ENCODE measurements around the gene LRP6. TPM values are rescaled to one million over a fixed set of nuclear protein-coding genes. Genes with fewer than 3 reads are reported as not detected.

Gene LRP6
- total and polyA plus RNA-seq, 10 donors = 0.63 to 14.9 (median 9.6) TPM

DNA sequence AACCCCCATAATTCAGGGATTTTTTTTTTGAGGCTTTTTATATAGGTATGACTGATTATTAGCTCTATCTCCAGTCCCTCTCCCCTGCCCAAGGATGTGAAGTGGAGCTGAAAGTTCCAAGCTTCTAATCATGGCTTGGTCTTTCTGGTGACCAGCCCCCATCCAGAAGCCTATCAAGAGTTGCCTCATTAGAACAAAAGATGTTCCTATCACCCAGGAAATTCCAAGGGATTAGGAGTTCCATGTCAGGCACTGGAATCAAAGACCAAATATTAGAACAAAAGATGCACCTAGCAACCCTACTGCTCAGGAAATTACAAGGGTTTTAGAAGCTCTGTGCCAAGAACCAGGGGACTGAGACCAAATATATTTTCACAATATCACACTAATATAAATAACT, 29.9 kb downstream of the LRP6 start:
- Histone ChIP-seq H3K4me3 (no peak overlapping the region), H3K27me3 (replicated peaks in 1 of 7) (no peaks in the 10 kb centered on the region), H3K9me3 (peaks cover 0 to 7% (median 0%) of the 10 kb centered on the region in 8 donors), H3K36me3 (no peaks in the 10 kb centered on the region), H3K4me1 (no peaks in the 10 kb centered on the region), H3K27ac (no peak overlapping the region)
- TF ChIP-seq, protein P1, sequence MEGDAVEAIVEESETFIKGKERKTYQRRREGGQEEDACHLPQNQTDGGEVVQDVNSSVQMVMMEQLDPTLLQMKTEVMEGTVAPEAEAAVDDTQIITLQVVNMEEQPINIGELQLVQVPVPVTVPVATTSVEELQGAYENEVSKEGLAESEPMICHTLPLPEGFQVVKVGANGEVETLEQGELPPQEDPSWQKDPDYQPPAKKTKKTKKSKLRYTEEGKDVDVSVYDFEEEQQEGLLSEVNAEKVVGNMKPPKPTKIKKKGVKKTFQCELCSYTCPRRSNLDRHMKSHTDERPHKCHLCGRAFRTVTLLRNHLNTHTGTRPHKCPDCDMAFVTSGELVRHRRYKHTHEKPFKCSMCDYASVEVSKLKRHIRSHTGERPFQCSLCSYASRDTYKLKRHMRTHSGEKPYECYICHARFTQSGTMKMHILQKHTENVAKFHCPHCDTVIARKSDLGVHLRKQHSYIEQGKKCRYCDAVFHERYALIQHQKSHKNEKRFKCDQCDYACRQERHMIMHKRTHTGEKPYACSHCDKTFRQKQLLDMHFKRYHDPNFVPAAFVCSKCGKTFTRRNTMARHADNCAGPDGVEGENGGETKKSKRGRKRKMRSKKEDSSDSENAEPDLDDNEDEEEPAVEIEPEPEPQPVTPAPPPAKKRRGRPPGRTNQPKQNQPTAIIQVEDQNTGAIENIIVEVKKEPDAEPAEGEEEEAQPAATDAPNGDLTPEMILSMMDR (IDR thresholded peaks at IDR 0.05 in 8 of 11, conservative IDR thresholded peaks at IDR 0.05 in 3 of 11) = no peak
- TF ChIP-seq POLR2A (IDR thresholded peaks at IDR 0.05) = no peak
- TF ChIP-seq POLR2AphosphoS5 (IDR thresholded peaks at IDR 0.05) = no peak
- intact Hi-C loops (cut with DNase I; ENCODE audit: low total_unique reads) = no loop called here
- no peak for DNase-seq

DNA sequence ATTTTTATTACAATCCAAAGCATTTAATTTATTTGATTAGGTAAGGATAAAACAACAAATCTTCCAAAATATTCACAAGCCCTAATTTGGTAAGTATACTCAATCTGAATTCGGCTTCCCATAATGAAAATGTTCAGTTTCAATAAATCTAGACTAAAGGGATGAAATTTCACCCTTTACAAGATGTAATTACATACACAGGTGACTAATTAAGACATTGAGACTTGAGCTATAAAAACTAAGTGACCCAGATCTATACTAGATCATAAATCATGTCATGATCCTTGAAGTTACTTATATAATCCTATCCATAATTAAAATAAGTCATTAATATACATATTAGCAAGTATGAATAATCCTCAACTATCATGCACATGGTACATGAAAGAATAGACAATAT, 36.6 kb downstream of the LRP6 start:
- H3K27me3 ChIP-seq (replicated peaks in 1 of 7) = no peaks in the 10 kb centered on the region
- H3K9me3 ChIP-seq = peaks cover 0 to 18% (median 10%) of the 10 kb centered on the region in 8 donors
- H3K4me1 ChIP-seq = no peaks in the 10 kb centered on the region
- no peaks in the 10 kb centered on the region for H3K36me3 ChIP-seq
- WGBS, 5 donors = 71 to 97% (median 83%) methylated on average over 1 of the region's 1 CpG
- TF ChIP-seq POLR2AphosphoS5 (IDR thresholded peaks at IDR 0.05) (no peak), POLR2A (IDR thresholded peaks at IDR 0.05) (no peak)
- TF ChIP-seq, protein P1 (IDR thresholded peaks at IDR 0.05 in 8 of 11, conservative IDR thresholded peaks at IDR 0.05 in 3 of 11) = no peak
- no peak overlapping the region for H3K4me3 ChIP-seq
- DNase-seq = no peak
- intact Hi-C loops (cut with DNase I; ENCODE audit: low total_unique reads) = no loop called here
- H3K27ac ChIP-seq = no peak overlapping the region

DNA sequence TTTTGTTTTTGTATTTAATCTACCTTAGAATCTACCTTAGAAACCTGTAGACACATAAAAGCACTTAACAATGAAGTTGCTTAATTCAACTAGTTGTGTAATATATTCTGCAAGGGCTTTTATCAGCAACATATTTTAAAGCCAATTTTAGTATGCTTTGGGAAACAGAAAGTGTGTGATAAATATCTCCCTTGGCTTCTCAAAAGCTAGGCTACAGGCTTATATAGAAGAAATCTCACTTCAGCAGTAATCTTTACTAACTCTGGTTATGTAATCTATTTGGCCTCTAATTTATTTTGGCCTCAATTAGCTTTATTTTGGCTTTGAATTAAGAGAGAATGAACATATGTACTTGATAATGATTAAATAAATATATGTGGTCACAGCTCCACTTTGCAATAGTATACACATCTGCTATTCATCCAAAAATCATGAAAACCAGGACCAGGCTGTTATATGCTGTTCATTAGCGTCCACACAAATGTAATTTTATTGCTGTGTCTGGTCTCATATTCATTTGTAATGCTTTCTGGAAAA, 37.2 kb downstream of the LRP6 start:
- Histone ChIP-seq H3K27me3 (replicated peaks in 1 of 7) (no peaks in the 10 kb centered on the region), H3K9me3 (peaks cover 0 to 19% (median 10%) of the 10 kb centered on the region in 8 donors), H3K27ac (no peak overlapping the region), H3K4me1 (no peaks in the 10 kb centered on the region), H3K4me3 (no peak overlapping the region), H3K36me3 (no peaks in the 10 kb centered on the region)
- intact Hi-C loops (cut with DNase I; ENCODE audit: low total_unique reads) = no loop called here
- 80 to 98% (median 84%) methylated on average over 1 of the region's 1 CpG for WGBS, 5 donors
- no peak for DNase-seq
- TF ChIP-seq POLR2AphosphoS5 (IDR thresholded peaks at IDR 0.05) = no peak
- no peak for TF ChIP-seq POLR2A (IDR thresholded peaks at IDR 0.05)
- TF ChIP-seq, protein P1 (IDR thresholded peaks at IDR 0.05 in 8 of 11, conservative IDR thresholded peaks at IDR 0.05 in 3 of 11) = no peak

DNA sequence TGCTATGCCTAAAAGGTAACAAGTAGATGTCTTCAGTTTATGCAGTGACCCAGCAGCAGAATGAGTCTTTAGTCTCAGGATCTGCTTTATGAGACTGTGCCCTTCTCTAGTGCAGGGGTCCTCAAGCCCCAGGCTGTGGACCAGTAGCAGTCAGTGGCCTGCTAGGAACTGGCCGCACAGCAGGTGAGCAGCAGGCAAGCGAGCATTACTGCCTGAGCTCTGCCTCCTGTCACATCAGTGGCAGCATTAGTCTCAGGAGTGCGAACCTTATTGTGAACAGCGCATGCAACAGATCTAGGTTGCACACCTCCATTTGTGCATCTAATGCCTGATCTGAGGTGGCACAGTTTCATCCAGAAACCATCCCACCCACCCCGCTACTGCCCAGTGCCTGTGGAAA, 38.4 kb downstream of the LRP6 start:
- Histone ChIP-seq H3K9me3 (peaks cover 0 to 19% (median 10%) of the 10 kb centered on the region in 8 donors), H3K27ac (no peak overlapping the region), H3K4me1 (no peaks in the 10 kb centered on the region), H3K36me3 (no peaks in the 10 kb centered on the region), H3K4me3 (no peak overlapping the region), H3K27me3 (replicated peaks in 1 of 7) (no peaks in the 10 kb centered on the region)
- DNase-seq = no peak
- 88 to 95% (median 94%) methylated on average over 5 of the region's 5 CpGs for WGBS, 5 donors
- intact Hi-C loops (cut with DNase I; ENCODE audit: low total_unique reads) = no loop called here
- TF ChIP-seq, protein P1 (IDR thresholded peaks at IDR 0.05 in 8 of 11, conservative IDR thresholded peaks at IDR 0.05 in 3 of 11) = no peak
- TF ChIP-seq POLR2A (IDR thresholded peaks at IDR 0.05) (no peak), POLR2AphosphoS5 (IDR thresholded peaks at IDR 0.05) (no peak)
